GM19438 (cell line): ENCODE measurements around the gene UVSSA.

ENCODE experiments used
- ATAC-seq: cut with Tn5 transposase; IDR thresholded peaks from one replicate; pipeline ENCODE4 v1.9.1; 2021; ENCODE audit warnings: low read depth; ENCODE audit not compliant: unreplicated experiment

UVSSA gene

GRCh38 chr4:1346781-1347409, at the start of gene UVSSA:
Gene UVSSA (plus strand): TSS chr4:1347208. CDS start chr4:1348092, 884 bp downstream.
- peak; percentile 94 for ATAC-seq

- no peak for ATAC-seq
Measured at GRCh38 chr4:1297456-1298325, 49.3 kb upstream of the UVSSA start.

- ATAC-seq: no peak
Measured at GRCh38 chr4:1298461-1298860, 48.5 kb upstream of the UVSSA start.

GRCh38 chr4:1299301-1299860, 47.6 kb upstream of the UVSSA start:
- no peak for ATAC-seq

GRCh38 chr4:1300466-1301455, 46.2 kb upstream of the UVSSA start:
- ATAC-seq: no peak

GRCh38 chr4:1302159-1302558, 44.8 kb upstream of the UVSSA start:
- ATAC-seq: no peak

- ATAC-seq: no peak
Measured at GRCh38 chr4:1305261-1305711, 41.7 kb upstream of the UVSSA start.

- ATAC-seq: no peak
Measured at GRCh38 chr4:1305781-1306455, 41.1 kb upstream of the UVSSA start.

- ATAC-seq: no peak
Measured at GRCh38 chr4:1307951-1308735, 38.9 kb upstream of the UVSSA start.

GRCh38 chr4:1309261-1310010, 37.6 kb upstream of the UVSSA start:
- peak; percentile 95 for ATAC-seq

GRCh38 chr4:1310031-1310795, 36.8 kb upstream of the UVSSA start:
- ATAC-seq: no peak

- no peak for ATAC-seq
Measured at GRCh38 chr4:1310796-1311631, 36.0 kb upstream of the UVSSA start.

- no peak for ATAC-seq
Measured at GRCh38 chr4:1312821-1313640, 34.0 kb upstream of the UVSSA start.

- no peak for ATAC-seq
Measured at GRCh38 chr4:1315306-1315705, 31.7 kb upstream of the UVSSA start.

- no peak for ATAC-seq
Measured at GRCh38 chr4:1315836-1316536, 31.0 kb upstream of the UVSSA start.
